Measurements from ENCODE around the gene WDFY3. TPM values are rescaled to one million over a fixed set of nuclear protein-coding genes. Genes with fewer than 3 reads are reported as not detected.

Gene WDFY3
- total RNA-seq, 1 experiment from 2014 or later = 42.7 TPM

GRCh38 chr4:84825701-84826341 lies 140.7 kb downstream of the WDFY3 start:
- no peaks in the 10 kb centered on the region for H3K36me3 ChIP-seq (ENCODE audit: control insufficient read depth, insufficient read depth, low read length)
- H3K4me3 Mint-ChIP-seq (ENCODE audit: unreplicated experiment) = no peak overlapping the region
- no peak for TF ChIP-seq CTCF (IDR thresholded peaks at IDR 0.05; ENCODE audit: insufficient read depth in 1 of 2, low read depth in 1 of 2, low read length in 1 of 2, severe bottlenecking in 1 of 2, unreplicated experiment in 1 of 2)
- H3K27me3 ChIP-seq (replicated peaks; ENCODE audit: control insufficient read depth, insufficient read depth, low read length) = no peaks in the 10 kb centered on the region
- no TSS peak for BruUV-seq (replicated peaks)
- no peak for DNase-seq
- H3K36me3 Mint-ChIP-seq (ENCODE audit: insufficient read depth, unreplicated experiment) = peaks cover 5% of the 10 kb centered on the region
- H3K4me1 Mint-ChIP-seq (ENCODE audit: low read depth, unreplicated experiment) = no peaks in the 10 kb centered on the region
- ChIA-PET CTCF (no interaction called here), POLR2A (no interaction called here)
- no peaks in the 10 kb centered on the region for H3K27me3 Mint-ChIP-seq (ENCODE audit: insufficient read depth, unreplicated experiment)
- H3K9me3 ChIP-seq = no peaks in the 10 kb centered on the region
- H3K4me3 ChIP-seq (ENCODE audit: low read depth, low read length) = no peak overlapping the region
- H3K27ac Mint-ChIP-seq (ENCODE audit: unreplicated experiment) = no peak overlapping the region
- intact Hi-C loops (cut with micrococcal nuclease; ENCODE audit: unreplicated experiment) = no loop called here
- H3K4me1 ChIP-seq = no peaks in the 10 kb centered on the region
- no peaks in the 10 kb centered on the region for H3K9me3 Mint-ChIP-seq (ENCODE audit: unreplicated experiment)

GRCh38 chr4:84821064-84821463 lies 145.4 kb downstream of the WDFY3 start:
- Histone ChIP-seq H3K4me3 (ENCODE audit: low read depth, low read length) (no peak overlapping the region), H3K27me3 (replicated peaks; ENCODE audit: control insufficient read depth, insufficient read depth, low read length) (no peaks in the 10 kb centered on the region), H3K9me3 (no peaks in the 10 kb centered on the region), H3K4me1 (no peaks in the 10 kb centered on the region), H3K36me3 (ENCODE audit: control insufficient read depth, insufficient read depth, low read length) (no peaks in the 10 kb centered on the region)
- Mint-ChIP-seq H3K9me3 (ENCODE audit: unreplicated experiment) (no peaks in the 10 kb centered on the region), H3K27me3 (ENCODE audit: insufficient read depth, unreplicated experiment) (no peaks in the 10 kb centered on the region), H3K4me1 (ENCODE audit: low read depth, unreplicated experiment) (no peaks in the 10 kb centered on the region), H3K27ac (ENCODE audit: unreplicated experiment) (no peak overlapping the region), H3K4me3 (ENCODE audit: unreplicated experiment) (no peak overlapping the region), H3K36me3 (ENCODE audit: insufficient read depth, unreplicated experiment) (peaks cover 6% of the 10 kb centered on the region)
- BruUV-seq (replicated peaks) = no TSS peak
- no peak for TF ChIP-seq CTCF (IDR thresholded peaks at IDR 0.05; ENCODE audit: insufficient read depth in 1 of 2, low read depth in 1 of 2, low read length in 1 of 2, severe bottlenecking in 1 of 2, unreplicated experiment in 1 of 2)
- ChIA-PET POLR2A (no interaction called here), CTCF (no interaction called here)
- no peak for DNase-seq
- intact Hi-C loops (cut with micrococcal nuclease; ENCODE audit: unreplicated experiment) = no loop called here

GRCh38 chr4:84814094-84814750 lies 152.3 kb downstream of the WDFY3 start:
- no peak overlapping the region for H3K4me3 ChIP-seq (ENCODE audit: low read depth, low read length)
- intact Hi-C loops (cut with micrococcal nuclease; ENCODE audit: unreplicated experiment) = no loop called here
- Mint-ChIP-seq H3K27me3 (ENCODE audit: insufficient read depth, unreplicated experiment) (no peaks in the 10 kb centered on the region), H3K9me3 (ENCODE audit: unreplicated experiment) (no peaks in the 10 kb centered on the region), H3K27ac (ENCODE audit: unreplicated experiment) (peak overlapping the region; percentile 81), H3K36me3 (ENCODE audit: insufficient read depth, unreplicated experiment) (peaks cover 6% of the 10 kb centered on the region), H3K4me1 (ENCODE audit: low read depth, unreplicated experiment) (peaks cover 16% of the 10 kb centered on the region), H3K4me3 (ENCODE audit: unreplicated experiment) (no peak overlapping the region)
- H3K4me1 ChIP-seq = peaks cover 7% of the 10 kb centered on the region; the same call in 1 of the 2 replicates
- no peaks in the 10 kb centered on the region for H3K9me3 ChIP-seq
- no peak for TF ChIP-seq CTCF (IDR thresholded peaks at IDR 0.05; ENCODE audit: insufficient read depth in 1 of 2, low read depth in 1 of 2, low read length in 1 of 2, severe bottlenecking in 1 of 2, unreplicated experiment in 1 of 2)
- BruUV-seq (replicated peaks) = no TSS peak
- CTCF ChIA-PET = no interaction called here
- H3K27me3 ChIP-seq (replicated peaks; ENCODE audit: control insufficient read depth, insufficient read depth, low read length) = no peaks in the 10 kb centered on the region
- POLR2A ChIA-PET = no interaction called here
- no peaks in the 10 kb centered on the region for H3K36me3 ChIP-seq (ENCODE audit: control insufficient read depth, insufficient read depth, low read length)
- DNase-seq = peak; percentile 34 to 44
